Fibroblast of skin of abdomen (primary cell): Measurements from ENCODE around the gene CLDN24.

Experiments
- DNase-seq: peaks from one replicate; pipeline ENCODE4 v3.0.0-alpha.2; 2013

CLDN24 gene

GRCh38 chr4:183272384-183272783 lies 49.8 kb downstream of the CLDN24 start:
- DNase-seq, result no peak
